ENCODE data around the gene CHMP1B.

CHMP1B gene

GRCh38 chr18:11860594-11861450, 9.6 kb downstream of the CHMP1B start:
- Histone ChIP-seq H3K4me3 (replicated peaks; ENCODE audit: insufficient read depth, low read length) (no peak overlapping the region), H3K27ac (replicated peaks) (no peak overlapping the region), H3K27me3 (ENCODE audit: insufficient read depth, poor library complexity, severe bottlenecking) (no peaks in the 10 kb centered on the region)
- TF ChIP-seq CTCF (IDR thresholded peaks at IDR 0.05; ENCODE audit: insufficient read depth, low read length) (no peak), REST (IDR thresholded peaks at IDR 0.05; ENCODE audit: insufficient replicate concordance, low read depth) (no peak), SPI1 (IDR thresholded peaks at IDR 0.05; ENCODE audit: borderline replicate concordance, low read depth) (no peak), GABPA (IDR thresholded peaks at IDR 0.05; ENCODE audit: low read depth) (no peak), POLR2AphosphoS5 (IDR thresholded peaks at IDR 0.05; ENCODE audit: low read depth) (no peak)
- no peak for DNase-seq (ENCODE audit: low read depth in 1 of 2, low spot score in 1 of 2)

- H3K27ac ChIP-seq (replicated peaks) = no peak overlapping the region
- no peak for DNase-seq (ENCODE audit: low read depth in 1 of 2, low spot score in 1 of 2)
- no peak overlapping the region for H3K4me3 ChIP-seq (replicated peaks; ENCODE audit: insufficient read depth, low read length)
- no peaks in the 10 kb centered on the region for H3K27me3 ChIP-seq (ENCODE audit: insufficient read depth, poor library complexity, severe bottlenecking)
- TF ChIP-seq POLR2AphosphoS5 (IDR thresholded peaks at IDR 0.05; ENCODE audit: low read depth) (no peak), REST (IDR thresholded peaks at IDR 0.05; ENCODE audit: insufficient replicate concordance, low read depth) (no peak), SPI1 (IDR thresholded peaks at IDR 0.05; ENCODE audit: borderline replicate concordance, low read depth) (no peak), GABPA (IDR thresholded peaks at IDR 0.05; ENCODE audit: low read depth) (no peak), CTCF (IDR thresholded peaks at IDR 0.05; ENCODE audit: insufficient read depth, low read length) (no peak)
Observed at GRCh38 chr18:11861583-11862288, 10.5 kb downstream of the CHMP1B start.

- DNase-seq (ENCODE audit: low read depth in 1 of 2, low spot score in 1 of 2) = no peak
- no peak overlapping the region for H3K27ac ChIP-seq (replicated peaks)
- H3K4me3 ChIP-seq (replicated peaks; ENCODE audit: insufficient read depth, low read length) = no peak overlapping the region
- TF ChIP-seq CTCF (IDR thresholded peaks at IDR 0.05; ENCODE audit: insufficient read depth, low read length) (no peak), POLR2AphosphoS5 (IDR thresholded peaks at IDR 0.05; ENCODE audit: low read depth) (no peak), GABPA (IDR thresholded peaks at IDR 0.05; ENCODE audit: low read depth) (no peak), SPI1 (IDR thresholded peaks at IDR 0.05; ENCODE audit: borderline replicate concordance, low read depth) (no peak), REST (IDR thresholded peaks at IDR 0.05; ENCODE audit: insufficient replicate concordance, low read depth) (no peak)
- no peaks in the 10 kb centered on the region for H3K27me3 ChIP-seq (ENCODE audit: insufficient read depth, poor library complexity, severe bottlenecking)
Observed at GRCh38 chr18:11862468-11863137, 11.4 kb downstream of the CHMP1B start.
